Choroid plexus epithelial cell (primary cell): ENCODE data around the gene CACNA1G.

Experiments
- DNase-seq: peaks from one replicate; pipeline ENCODE4 v3.0.0-alpha.2; 2010; ENCODE audit warnings: low read depth
- H3K4me3 ChIP-seq: 2 replicates; pipeline ENCODE4 v1.5.1; 2011; ENCODE audit warnings: low read depth, mild to moderate bottlenecking, control low read depth, low read length, moderate library complexity
- TF ChIP-seq, protein P1 (sequence below): conservative IDR thresholded peaks from 2 replicates; pipeline ENCODE4 v1.5.1; 2011; ENCODE audit warnings: low read depth, mild to moderate bottlenecking, control low read depth, inconsistent platforms, low read length, moderate library complexity

Gene CACNA1G

DNA sequence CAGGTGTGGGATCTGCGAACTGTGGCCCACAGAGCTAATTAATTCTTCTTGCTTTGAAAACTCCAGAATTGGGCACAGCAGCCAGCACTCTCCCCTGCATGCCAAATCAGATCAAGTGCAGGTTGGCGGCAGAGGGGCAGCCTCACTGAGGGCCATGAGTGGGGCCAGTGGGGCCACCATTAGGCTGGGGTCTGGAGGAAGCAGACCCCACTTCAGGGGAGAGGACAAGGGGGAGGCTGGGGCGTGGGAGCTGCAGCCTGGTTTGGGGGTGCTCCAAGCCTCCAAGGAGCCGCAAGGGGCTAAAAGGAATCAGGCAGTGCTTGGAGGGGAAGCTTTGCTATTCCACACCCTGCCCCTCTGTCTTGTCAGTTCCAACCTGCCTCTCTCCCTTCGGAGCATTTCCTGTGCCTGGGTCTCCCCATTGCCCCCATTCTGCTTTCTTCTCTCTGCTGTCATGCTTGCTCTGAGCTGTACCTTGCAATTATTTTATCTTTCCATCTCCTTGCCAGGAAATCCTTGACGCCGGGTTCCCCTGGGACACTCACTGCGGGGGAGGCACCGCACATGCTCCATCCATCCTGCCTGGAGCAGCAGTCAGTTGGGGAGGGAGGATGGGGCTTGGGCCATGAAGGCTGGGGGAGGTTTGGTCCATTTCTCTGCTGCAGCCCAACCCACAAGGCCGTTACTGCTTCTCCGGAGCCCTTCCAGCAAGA lies 70.8 kb downstream of the CACNA1G start:
- no peak for DNase-seq
- no peak overlapping the region for H3K4me3 ChIP-seq
- TF ChIP-seq, protein P1, sequence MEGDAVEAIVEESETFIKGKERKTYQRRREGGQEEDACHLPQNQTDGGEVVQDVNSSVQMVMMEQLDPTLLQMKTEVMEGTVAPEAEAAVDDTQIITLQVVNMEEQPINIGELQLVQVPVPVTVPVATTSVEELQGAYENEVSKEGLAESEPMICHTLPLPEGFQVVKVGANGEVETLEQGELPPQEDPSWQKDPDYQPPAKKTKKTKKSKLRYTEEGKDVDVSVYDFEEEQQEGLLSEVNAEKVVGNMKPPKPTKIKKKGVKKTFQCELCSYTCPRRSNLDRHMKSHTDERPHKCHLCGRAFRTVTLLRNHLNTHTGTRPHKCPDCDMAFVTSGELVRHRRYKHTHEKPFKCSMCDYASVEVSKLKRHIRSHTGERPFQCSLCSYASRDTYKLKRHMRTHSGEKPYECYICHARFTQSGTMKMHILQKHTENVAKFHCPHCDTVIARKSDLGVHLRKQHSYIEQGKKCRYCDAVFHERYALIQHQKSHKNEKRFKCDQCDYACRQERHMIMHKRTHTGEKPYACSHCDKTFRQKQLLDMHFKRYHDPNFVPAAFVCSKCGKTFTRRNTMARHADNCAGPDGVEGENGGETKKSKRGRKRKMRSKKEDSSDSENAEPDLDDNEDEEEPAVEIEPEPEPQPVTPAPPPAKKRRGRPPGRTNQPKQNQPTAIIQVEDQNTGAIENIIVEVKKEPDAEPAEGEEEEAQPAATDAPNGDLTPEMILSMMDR, result no peak

DNA sequence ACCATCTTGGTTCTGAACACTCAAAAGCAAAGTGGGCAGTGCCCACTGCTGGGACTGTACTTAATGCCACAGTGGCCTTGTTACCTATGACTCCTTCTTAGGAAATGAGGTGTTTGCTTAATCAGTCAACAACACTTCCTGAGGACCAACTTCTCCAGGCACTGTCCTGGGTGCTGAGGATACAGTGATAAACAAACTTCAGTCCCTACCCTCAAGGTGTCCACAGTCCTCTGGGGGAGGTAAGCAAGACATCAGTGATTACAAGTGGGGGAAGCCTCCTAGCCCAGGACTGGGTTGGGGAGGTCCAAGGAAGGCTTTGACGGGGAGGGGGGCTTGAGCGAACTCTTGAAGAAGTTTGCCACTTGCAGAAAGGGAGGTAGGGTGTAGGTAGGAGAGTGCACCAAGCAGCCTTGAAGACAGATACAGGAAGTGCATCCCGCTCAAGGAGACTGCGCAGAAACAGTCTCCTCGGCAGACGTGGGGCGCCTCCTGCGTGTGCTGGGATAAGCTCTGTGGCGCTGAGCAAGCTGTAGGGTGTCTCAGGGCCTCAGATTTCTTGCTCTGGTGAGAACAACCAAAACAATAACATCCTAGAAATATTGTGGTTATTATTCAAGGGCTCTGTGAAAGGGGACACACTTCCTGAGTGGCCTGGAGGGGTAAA lies 71.5 kb downstream of the CACNA1G start:
- DNase-seq, result peak; percentile 21
- no peak overlapping the region for H3K4me3 ChIP-seq
- TF ChIP-seq, protein P1, result no peak

DNA sequence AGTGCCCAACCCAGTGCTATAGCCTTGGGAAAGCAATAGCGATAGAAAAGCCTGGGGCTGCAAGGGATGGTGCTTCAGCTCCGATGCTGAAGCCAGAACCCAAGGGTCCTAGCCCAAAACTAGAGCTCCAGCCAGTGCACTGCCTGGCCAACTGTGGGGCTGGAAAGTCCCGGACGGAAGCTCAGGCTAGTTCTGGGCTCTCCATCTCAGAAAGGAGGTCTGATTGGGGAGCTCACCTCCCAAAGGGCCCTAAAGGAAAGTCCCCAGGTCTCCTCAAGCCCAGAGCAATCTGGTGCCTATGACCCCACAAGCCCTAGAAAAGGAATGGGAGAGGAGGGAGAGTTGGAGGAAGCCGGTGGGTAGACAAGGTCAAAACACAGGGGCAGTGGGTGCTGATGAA lies 72.1 kb downstream of the CACNA1G start:
- no peak overlapping the region for H3K4me3 ChIP-seq
- DNase-seq, result no peak
- TF ChIP-seq, protein P1, result no peak

DNA sequence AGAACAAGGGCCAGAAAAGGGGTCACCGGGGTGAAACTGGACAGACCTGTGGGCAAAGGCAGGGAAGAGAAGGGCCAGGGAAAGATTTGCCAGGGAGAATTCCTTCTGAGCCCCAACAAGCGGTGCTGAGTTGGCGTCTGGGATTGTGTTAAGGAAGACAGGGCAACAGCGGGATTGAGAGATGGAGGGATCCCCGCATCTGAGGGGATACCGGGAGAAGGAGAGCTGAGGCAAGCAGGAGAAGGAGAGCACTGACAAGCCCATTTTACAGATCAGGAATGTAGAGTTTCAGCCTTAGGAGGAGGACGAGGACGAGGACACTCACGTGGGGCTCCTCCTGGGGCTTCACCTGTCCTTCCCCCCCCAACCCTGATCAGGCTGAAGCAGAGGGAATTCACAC lies 73.2 kb downstream of the CACNA1G start:
- no peak for DNase-seq
- TF ChIP-seq, protein P1, result no peak
- H3K4me3 ChIP-seq, result no peak overlapping the region

DNA sequence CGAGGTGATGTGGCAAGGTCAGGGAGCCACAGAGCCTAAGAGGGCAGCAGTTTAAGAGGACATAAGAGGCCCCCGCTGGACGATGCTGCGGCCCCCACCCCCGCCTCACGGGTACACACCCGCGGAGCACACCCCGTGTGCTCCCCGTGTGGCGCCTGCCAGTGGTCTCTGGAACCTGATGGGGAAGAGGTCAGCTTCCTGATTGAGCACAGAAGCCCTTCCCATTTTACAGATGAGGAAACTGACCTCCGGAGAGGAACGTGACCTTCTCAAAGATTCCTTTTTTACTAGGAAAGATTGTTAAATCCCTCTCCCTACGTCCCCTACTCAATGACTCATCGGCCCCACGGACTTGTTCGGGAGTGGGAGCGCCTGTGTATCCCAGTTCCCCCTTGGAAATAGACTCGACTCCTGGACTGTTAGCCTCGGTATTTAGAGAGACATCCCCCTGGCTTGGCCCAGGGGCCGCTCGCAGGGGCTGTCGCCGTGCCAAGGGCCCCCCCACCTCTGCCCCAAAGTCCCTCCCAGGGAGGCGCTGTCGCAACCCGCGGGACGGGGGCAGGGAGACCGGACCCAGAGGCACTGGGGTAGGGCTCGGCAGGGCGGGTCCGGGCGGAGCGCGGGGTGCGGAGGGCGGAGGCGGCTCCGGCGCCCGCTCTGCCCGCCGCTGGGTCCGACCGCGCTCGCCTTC lies 73.9 kb downstream of the CACNA1G start, which contains the start of gene ABCC3:
ABCC3 (plus strand) TSS at position 658 of the 691 bp plus-strand sequence. CDS start 56 bp downstream, outside the sequence.
- TF ChIP-seq, protein P1, result no peak
- no peak for DNase-seq
- peak within 1 kb of the TSS; percentile 41 for H3K4me3 ChIP-seq

DNA sequence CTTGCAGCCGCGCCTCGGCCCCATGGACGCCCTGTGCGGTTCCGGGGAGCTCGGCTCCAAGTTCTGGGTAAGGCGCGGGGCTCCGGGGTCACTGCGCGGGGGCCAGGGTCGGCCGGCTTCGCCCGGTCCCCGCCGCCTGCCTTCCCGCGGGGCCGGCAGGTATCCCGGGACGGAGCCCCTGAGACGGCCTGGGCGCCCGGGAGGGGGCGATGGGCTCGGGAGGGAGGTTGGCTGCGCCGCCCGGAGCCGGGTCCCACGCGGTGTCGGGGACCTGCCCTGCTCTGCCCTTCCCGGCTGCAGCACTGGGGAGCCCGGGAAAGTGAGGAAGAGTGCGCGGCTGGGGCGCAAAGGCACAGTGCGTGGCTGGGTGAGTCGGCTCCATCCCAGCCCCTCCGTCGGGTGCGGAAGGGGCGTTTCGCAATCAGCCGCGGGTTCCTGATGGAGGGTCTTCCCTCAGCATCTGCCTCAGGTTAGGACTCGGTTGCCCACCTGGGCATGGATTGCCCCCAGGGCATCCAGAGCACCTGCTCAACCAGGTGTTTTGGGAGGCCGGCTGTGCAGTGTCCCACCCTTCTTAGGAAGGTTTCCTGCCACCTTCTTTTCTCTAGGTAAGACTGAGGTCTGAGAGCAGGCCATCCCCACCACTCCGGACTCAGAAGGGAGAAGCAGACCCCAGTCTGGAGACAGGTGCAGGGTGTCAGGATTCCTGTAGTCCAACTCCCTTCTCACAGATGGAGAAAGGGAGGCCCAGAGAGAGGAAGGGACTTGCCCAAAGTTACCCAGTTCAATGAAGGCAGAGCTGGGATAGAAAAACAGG lies 74.6 kb downstream of the CACNA1G start:
- DNase-seq, result no peak
- TF ChIP-seq, protein P1, result no peak
- peak overlapping the region; percentile 41 for H3K4me3 ChIP-seq
